Smooth muscle cell (in vitro differentiated cells): ENCODE data around the gene MYO9B. TPM values are rescaled to one million over a fixed set of nuclear protein-coding genes. Genes with fewer than 3 reads are reported as not detected.

ENCODE experiments used
- DNase-seq: peaks from one replicate; lab custom pipeline; 2025; ENCODE audit not compliant: unreplicated experiment; lab: John Stamatoyannopoulos, UW
- H2AFZ ChIP-seq: fragments of 200-600 bp; sonication (generic); 2 replicates; pipeline ENCODE4 v1.6.0; 2016; ENCODE audit warnings: antibody characterized with exemption, low read depth, mild to moderate bottlenecking
- H3F3A ChIP-seq: fragments of 200-600 bp; sonication (generic); 2 replicates; pipeline ENCODE4 v1.6.0; 2017; ENCODE audit warnings: antibody characterized with exemption, low read depth
- H3K27ac ChIP-seq: fragments of 200-600 bp; sonication (generic); 2 replicates; pipeline ENCODE4 v1.5.1; 2016; ENCODE audit warnings: low read depth, mild to moderate bottlenecking
- H3K27me3 ChIP-seq: fragments of 200-600 bp; sonication (generic); 2 replicates; pipeline ENCODE4 v1.6.1; 2016; ENCODE audit warnings: low read depth, mild to moderate bottlenecking
- H3K36me3 ChIP-seq: fragments of 200-600 bp; sonication (generic); 2 replicates; pipeline ENCODE4 v1.5.1; 2016; ENCODE audit warnings: low read depth
- H3K4me1 ChIP-seq: fragments of 200-600 bp; sonication (generic); 2 replicates; pipeline ENCODE4 v1.5.1; 2016; ENCODE audit warnings: low read depth
- H3K4me2 ChIP-seq: fragments of 200-600 bp; sonication (generic); 2 replicates; pipeline ENCODE4 v1.6.0; 2016; ENCODE audit warnings: mild to moderate bottlenecking
- H3K4me3 ChIP-seq: fragments of 200-600 bp; sonication (generic); 2 replicates; pipeline ENCODE4 v1.5.1; 2016; ENCODE audit warnings: mild to moderate bottlenecking
- H3K79me2 ChIP-seq: fragments of 200-600 bp; sonication (generic); 2 replicates; pipeline ENCODE4 v1.6.0; 2016; ENCODE audit warnings: low read depth, mild to moderate bottlenecking
- H3K9ac ChIP-seq: fragments of 200-600 bp; sonication (generic); 2 replicates; pipeline ENCODE4 v1.6.0; 2016; ENCODE audit warnings: low read depth
- H3K9me3 ChIP-seq: fragments of 200-600 bp; sonication (generic); replicated peaks from 2 replicates; pipeline ENCODE4 v1.5.1; 2016; ENCODE audit warnings: low read depth
- H4K20me1 ChIP-seq: fragments of 200-600 bp; sonication (generic); 2 replicates; pipeline ENCODE4 v1.6.0; 2016; ENCODE audit warnings: low read depth
- WGBS: methylation state at CpG from one replicate; pipeline ENCODE4 v1.1.7; 2016; ENCODE audit warnings: low lambda C conversion rate; 5-methylcytosine and 5-hydroxymethylcytosine counted together
- polyA plus RNA-seq: library from polyadenylated mRNA; unstranded; fragments of >200 nt; fragmentation: Nextera tagmentation; extraction: Ambion mirVana; gene quantifications from 2 replicates; pipeline ENCODE4 v1.2.1, GENCODE V29; 2016
- total RNA-seq: library from RNA; depleted of rRNA; stranded (reverse); fragments of >200 nt; gene quantifications from 2 replicates; pipeline ENCODE4 v1.2.3, GENCODE V29; 2014
- TF ChIP-seq, protein P1 (sequence below): fragments of 200-600 bp; sonication (generic); IDR thresholded peaks from 2 replicates; pipeline ENCODE4 v1.5.1; 2017; ENCODE audit warnings: borderline replicate concordance, mild to moderate bottlenecking, antibody characterized with exemption; ENCODE audit not compliant: insufficient read depth, poor library complexity, severe bottlenecking

MYO9B gene
- total and polyA plus RNA-seq, 2 experiments from 2014 or later, result 44.6 to 46.6 TPM

DNA sequence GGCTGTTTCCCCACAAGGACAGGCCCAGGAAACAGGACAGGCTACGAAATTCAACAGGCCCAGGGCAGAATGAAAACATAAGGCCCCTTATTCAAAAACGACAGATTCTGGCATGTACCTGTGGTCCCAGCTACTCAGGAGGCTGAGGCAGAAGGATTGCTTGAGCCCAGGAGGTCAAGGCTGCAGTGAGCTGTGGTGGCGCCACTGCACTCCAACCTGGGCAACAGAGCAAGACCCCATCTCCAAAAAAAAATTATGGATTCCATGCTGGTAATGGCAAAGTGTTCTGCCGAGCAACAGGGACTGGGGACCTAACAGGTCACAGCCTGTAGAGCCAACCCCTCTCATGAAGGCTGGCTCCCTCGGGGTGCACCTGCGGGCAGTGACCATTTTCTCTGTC, 87.0 kb downstream of the MYO9B start:
- no peak for DNase-seq
- Histone ChIP-seq H3K9ac (no peak overlapping the region), H3K27me3 (no peaks in the 10 kb centered on the region), H3K79me2 (no peaks in the 10 kb centered on the region), H2AFZ (no peak overlapping the region), H3K27ac (no peak overlapping the region), H3K4me3 (no peak overlapping the region), H3K9me3 (no peaks in the 10 kb centered on the region), H3K36me3 (peaks cover 51% of the 10 kb centered on the region), H3K4me2 (no peak overlapping the region), H3F3A (no peaks in the 10 kb centered on the region), H3K4me1 (no peaks in the 10 kb centered on the region), H4K20me1 (no peaks in the 10 kb centered on the region)
- 89% methylated on average over 6 of the region's 6 CpGs for WGBS
- TF ChIP-seq, protein P1, sequence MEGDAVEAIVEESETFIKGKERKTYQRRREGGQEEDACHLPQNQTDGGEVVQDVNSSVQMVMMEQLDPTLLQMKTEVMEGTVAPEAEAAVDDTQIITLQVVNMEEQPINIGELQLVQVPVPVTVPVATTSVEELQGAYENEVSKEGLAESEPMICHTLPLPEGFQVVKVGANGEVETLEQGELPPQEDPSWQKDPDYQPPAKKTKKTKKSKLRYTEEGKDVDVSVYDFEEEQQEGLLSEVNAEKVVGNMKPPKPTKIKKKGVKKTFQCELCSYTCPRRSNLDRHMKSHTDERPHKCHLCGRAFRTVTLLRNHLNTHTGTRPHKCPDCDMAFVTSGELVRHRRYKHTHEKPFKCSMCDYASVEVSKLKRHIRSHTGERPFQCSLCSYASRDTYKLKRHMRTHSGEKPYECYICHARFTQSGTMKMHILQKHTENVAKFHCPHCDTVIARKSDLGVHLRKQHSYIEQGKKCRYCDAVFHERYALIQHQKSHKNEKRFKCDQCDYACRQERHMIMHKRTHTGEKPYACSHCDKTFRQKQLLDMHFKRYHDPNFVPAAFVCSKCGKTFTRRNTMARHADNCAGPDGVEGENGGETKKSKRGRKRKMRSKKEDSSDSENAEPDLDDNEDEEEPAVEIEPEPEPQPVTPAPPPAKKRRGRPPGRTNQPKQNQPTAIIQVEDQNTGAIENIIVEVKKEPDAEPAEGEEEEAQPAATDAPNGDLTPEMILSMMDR, result no peak

- Histone ChIP-seq H4K20me1 (no peaks in the 10 kb centered on the region), H3K79me2 (no peaks in the 10 kb centered on the region), H3K4me3 (no peak overlapping the region), H3F3A (no peaks in the 10 kb centered on the region), H3K4me1 (no peaks in the 10 kb centered on the region), H3K9ac (no peak overlapping the region), H2AFZ (no peak overlapping the region), H3K27ac (no peak overlapping the region), H3K27me3 (no peaks in the 10 kb centered on the region), H3K4me2 (no peak overlapping the region), H3K9me3 (no peaks in the 10 kb centered on the region), H3K36me3 (peaks cover 59% of the 10 kb centered on the region)
- TF ChIP-seq, protein P1, result no peak
- 100% methylated on average over 4 of the region's 4 CpGs for WGBS
- DNase-seq, result no peak
These were observed 88.1 kb downstream of the MYO9B start for GRCh38 chr19:17163652-17164051.

- TF ChIP-seq, protein P1, result no peak
- peaks cover 56% of the 10 kb centered on the region for H3K36me3 ChIP-seq
These were observed 89.1 kb downstream of the MYO9B start for GRCh38 chr19:17164639-17165038.

GRCh38 chr19:17165715-17166114, 90.1 kb downstream of the MYO9B start:
- Histone ChIP-seq H3K27me3 (no peaks in the 10 kb centered on the region), H3K4me3 (no peak overlapping the region), H3K36me3 (peaks cover 51% of the 10 kb centered on the region), H3K9me3 (no peaks in the 10 kb centered on the region), H3K4me2 (no peak overlapping the region), H4K20me1 (no peaks in the 10 kb centered on the region), H3K79me2 (no peaks in the 10 kb centered on the region), H3K4me1 (no peaks in the 10 kb centered on the region), H3F3A (no peaks in the 10 kb centered on the region), H2AFZ (no peak overlapping the region), H3K27ac (no peak overlapping the region), H3K9ac (no peak overlapping the region)
- TF ChIP-seq, protein P1, result no peak
- DNase-seq, result no peak
- WGBS, result 99% methylated on average over 5 of the region's 5 CpGs

More at GRCh38 chr19:17164639-17165038, 89.1 kb downstream of the MYO9B start:
- Histone ChIP-seq H3K79me2 (no peaks in the 10 kb centered on the region), H3K4me1 (no peaks in the 10 kb centered on the region), H3F3A (no peaks in the 10 kb centered on the region), H3K4me2 (no peak overlapping the region), H3K27me3 (no peaks in the 10 kb centered on the region), H3K27ac (no peak overlapping the region), H2AFZ (no peak overlapping the region), H3K9me3 (no peaks in the 10 kb centered on the region), H3K9ac (no peak overlapping the region), H4K20me1 (no peaks in the 10 kb centered on the region), H3K4me3 (no peak overlapping the region)
- WGBS, result 90% methylated on average over 7 of the region's 7 CpGs
- DNase-seq, result no peak
